ENCODE data around the gene SPRY4.

GRCh38 chr5:142309747-142310318 is 15.0 kb downstream of the SPRY4 start:
- TF ChIP-seq POLR2AphosphoS5 (IDR thresholded peaks at IDR 0.05) = no peak
- TF ChIP-seq, protein P1, sequence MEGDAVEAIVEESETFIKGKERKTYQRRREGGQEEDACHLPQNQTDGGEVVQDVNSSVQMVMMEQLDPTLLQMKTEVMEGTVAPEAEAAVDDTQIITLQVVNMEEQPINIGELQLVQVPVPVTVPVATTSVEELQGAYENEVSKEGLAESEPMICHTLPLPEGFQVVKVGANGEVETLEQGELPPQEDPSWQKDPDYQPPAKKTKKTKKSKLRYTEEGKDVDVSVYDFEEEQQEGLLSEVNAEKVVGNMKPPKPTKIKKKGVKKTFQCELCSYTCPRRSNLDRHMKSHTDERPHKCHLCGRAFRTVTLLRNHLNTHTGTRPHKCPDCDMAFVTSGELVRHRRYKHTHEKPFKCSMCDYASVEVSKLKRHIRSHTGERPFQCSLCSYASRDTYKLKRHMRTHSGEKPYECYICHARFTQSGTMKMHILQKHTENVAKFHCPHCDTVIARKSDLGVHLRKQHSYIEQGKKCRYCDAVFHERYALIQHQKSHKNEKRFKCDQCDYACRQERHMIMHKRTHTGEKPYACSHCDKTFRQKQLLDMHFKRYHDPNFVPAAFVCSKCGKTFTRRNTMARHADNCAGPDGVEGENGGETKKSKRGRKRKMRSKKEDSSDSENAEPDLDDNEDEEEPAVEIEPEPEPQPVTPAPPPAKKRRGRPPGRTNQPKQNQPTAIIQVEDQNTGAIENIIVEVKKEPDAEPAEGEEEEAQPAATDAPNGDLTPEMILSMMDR (IDR thresholded peaks at IDR 0.05) = no peak
